ENCODE results near the gene USP5. TPM values are rescaled to one million over a fixed set of nuclear protein-coding genes. Genes with fewer than 3 reads are reported as not detected.

USP5 gene
- total and polyA plus RNA-seq, 3 donors from 2014 or later, result 96.1 to 154 (median 97.5) TPM

- peaks cover 8% of the 10 kb centered on the region for H3K4me1 ChIP-seq
- H3K36me3 ChIP-seq (ENCODE audit: low read depth, missing control alignments), result no peaks in the 10 kb centered on the region
- no peaks in the 10 kb centered on the region for H3K9me3 ChIP-seq
- no peak overlapping the region for H3K27ac ChIP-seq
- TF ChIP-seq CTCF (IDR thresholded peaks at IDR 0.05) (no peak), POLR2A (IDR thresholded peaks at IDR 0.05) (no peak)
- intact Hi-C loops (cut with DNase I; ENCODE audit: low total_unique reads), result no loop called here
- 80 to 89% methylated on average over 3 to 4 of the region's 5 CpGs for WGBS, 2 donors
- no peak for DNase-seq
- H3K27me3 ChIP-seq, result no peaks in the 10 kb centered on the region
- H3K4me3 ChIP-seq, result no peak overlapping the region
These were observed 33.3 kb upstream of the USP5 start for GRCh38 chr12:6818645-6819044.

- Histone ChIP-seq H3K9me3 (no peaks in the 10 kb centered on the region), H3K36me3 (ENCODE audit: low read depth, missing control alignments) (no peaks in the 10 kb centered on the region), H3K27ac (no peak overlapping the region), H3K4me1 (peaks cover 8% of the 10 kb centered on the region), H3K27me3 (no peaks in the 10 kb centered on the region), H3K4me3 (no peak overlapping the region)
- intact Hi-C loops (cut with DNase I; ENCODE audit: low total_unique reads), result loop anchor here (10.0 kb wide), 1 partner anchor 45 kb away; the partner anchor contains the start of gene LAG3
- TF ChIP-seq CTCF (IDR thresholded peaks at IDR 0.05) (no peak), POLR2A (IDR thresholded peaks at IDR 0.05) (no peak)
- no peak for DNase-seq
- 91 to 92% methylated on average over 13 of the region's 13 CpGs for WGBS, 2 donors
These were observed 32.6 kb upstream of the USP5 start for GRCh38 chr12:6819106-6820030.

GRCh38 chr12:6820166-6820565 lies 31.8 kb upstream of the USP5 start:
- Histone ChIP-seq H3K4me3 (no peak overlapping the region), H3K9me3 (no peaks in the 10 kb centered on the region), H3K4me1 (peaks cover 8% of the 10 kb centered on the region), H3K27me3 (no peaks in the 10 kb centered on the region), H3K36me3 (ENCODE audit: low read depth, missing control alignments) (no peaks in the 10 kb centered on the region), H3K27ac (no peak overlapping the region)
- TF ChIP-seq CTCF (IDR thresholded peaks at IDR 0.05) (no peak), POLR2A (IDR thresholded peaks at IDR 0.05) (no peak)
- intact Hi-C loops (cut with DNase I; ENCODE audit: low total_unique reads), result loop anchor here (10.0 kb wide), 1 partner anchor 45 kb away; the partner anchor contains the start of gene LAG3
- 59 to 63% methylated on average over 2 to 5 of the region's 5 CpGs for WGBS, 2 donors
- no peak for DNase-seq

GRCh38 chr12:6821591-6822425 lies 30.1 kb upstream of the USP5 start, which contains the start of gene GPR162:
TSS of gene GPR162 (plus strand) at chr12:6821821. CDS start at chr12:6823899, 2,078 bp downstream.
- Histone ChIP-seq H3K36me3 (ENCODE audit: low read depth, missing control alignments) (no peaks in the 10 kb centered on the region), H3K27ac (peak within 1 kb of the TSS; percentile 9 to 36), H3K9me3 (no peaks in the 10 kb centered on the region), H3K27me3 (no peaks in the 10 kb centered on the region), H3K4me1 (peaks cover 8% of the 10 kb centered on the region), H3K4me3 (peak within 1 kb of the TSS; percentile 37 to 50)
- intact Hi-C loops (cut with DNase I; ENCODE audit: low total_unique reads), result loop anchor here (10.0 kb wide), 1 partner anchor 47 kb away; the partner anchor contains the start of gene LAG3
- peak; percentile 67 for DNase-seq
- TF ChIP-seq POLR2A (IDR thresholded peaks at IDR 0.05), result no peak
- no peak for TF ChIP-seq CTCF (IDR thresholded peaks at IDR 0.05)
- 10 to 34% methylated on average over 23 to 27 of the region's 28 CpGs for WGBS, 2 donors

Measured in testis (tissue), 3 donors.